Measurements from ENCODE around the gene SDF4. TPM values are rescaled to one million over a fixed set of nuclear protein-coding genes. Genes with fewer than 3 reads are reported as not detected.

SDF4 gene
- total and polyA plus RNA-seq, 2 of the 4 experiments (the other 2 are of a cell fraction), result 57.0 to 250 TPM

DNA sequence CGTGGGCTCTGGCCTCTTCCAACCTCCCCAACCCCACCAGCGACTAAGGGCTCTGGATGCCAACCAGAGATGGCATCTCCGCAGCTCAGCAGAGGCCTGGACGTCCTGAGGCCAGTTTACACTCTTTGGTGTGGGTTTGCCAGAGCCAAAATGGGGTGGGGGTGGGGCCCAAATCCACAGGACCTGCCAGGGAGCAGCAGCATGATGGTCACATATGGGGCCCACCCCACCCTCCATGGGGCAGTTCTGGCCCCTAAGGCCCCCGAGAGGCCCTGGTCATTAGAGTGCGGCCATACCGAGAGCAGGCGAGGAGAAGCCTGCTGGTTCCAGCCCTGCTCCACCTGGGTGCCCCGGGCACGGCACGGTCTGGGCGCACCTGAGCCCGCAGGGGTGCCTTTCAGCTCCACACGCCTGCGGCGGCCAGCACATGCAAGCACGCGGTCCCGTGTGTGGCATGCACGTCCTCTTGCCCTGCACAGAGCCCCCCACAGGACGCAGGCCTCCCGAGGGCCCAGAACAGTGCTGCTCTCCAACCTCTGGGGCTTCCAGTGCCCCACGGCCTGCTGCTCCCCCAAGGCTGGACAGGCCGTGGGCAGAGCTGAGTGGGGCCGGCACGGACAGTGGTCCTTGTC lies 9.9 kb upstream of the SDF4 start:
- Histone ChIP-seq H2BK15ac (ENCODE audit: low read depth, low read length) (no peak overlapping the region), H2BK5ac (ENCODE audit: low read depth, low read length, poor library complexity, severe bottlenecking) (no peak overlapping the region), H3K4me1 (ENCODE audit: control insufficient read depth, insufficient read depth, low read length) (peaks cover 20% of the 10 kb centered on the region), H3K9me3 (ENCODE audit: control insufficient read depth, insufficient read depth, low read length) (no peaks in the 10 kb centered on the region), H3K36me3 (ENCODE audit: control insufficient read depth, insufficient read depth, low read length) (peaks cover 2% of the 10 kb centered on the region; the same call in 1 of the 2 replicates), H2BK120ac (ENCODE audit: low read depth, low read length) (no peak overlapping the region), H3K4me2 (ENCODE audit: low read depth, low read length) (no peak overlapping the region), H4K91ac (ENCODE audit: insufficient read depth, low read depth, low read length) (no peak overlapping the region), H3K23ac (ENCODE audit: low read depth, low read length) (no peak overlapping the region), H3K79me1 (ENCODE audit: low read depth in 1 of 2, low read length in 2 of 2) (no peaks in the 10 kb centered on the region), H4K5ac (ENCODE audit: low read depth, low read length) (no peak overlapping the region), H2AFZ (replicated peaks; ENCODE audit: low read length, poor library complexity) (no peak overlapping the region), H3K9ac (ENCODE audit: low read depth, low read length) (no peak overlapping the region), H3K27me3 (ENCODE audit: control insufficient read depth, insufficient read depth, low read length) (no peaks in the 10 kb centered on the region), H3K9me1 (ENCODE audit: insufficient read depth, low read length) (no peaks in the 10 kb centered on the region), H4K20me1 (ENCODE audit: insufficient read depth, low read length) (no peaks in the 10 kb centered on the region), H2AK9ac (replicated peaks; ENCODE audit: low read depth, low read length, poor library complexity) (no peak overlapping the region), H3K4ac (ENCODE audit: low read depth, low read length) (no peak overlapping the region), H2AK5ac (ENCODE audit: low read depth, low read length) (no peak overlapping the region), H4K8ac (ENCODE audit: low read depth in 2 of 2, low read length in 2 of 2) (no peak overlapping the region), H3K18ac (ENCODE audit: low read depth, low read length) (no peak overlapping the region), H3K56ac (ENCODE audit: extremely low read depth, insufficient read depth, low read length) (no peak overlapping the region), H3K14ac (replicated peaks; ENCODE audit: low read depth, low read length) (no peak overlapping the region), H2BK20ac (ENCODE audit: low read depth, low read length) (no peak overlapping the region), H3K4me3 (ENCODE audit: insufficient read depth, low read depth, low read length) (no peak overlapping the region), H3K27ac (ENCODE audit: insufficient read depth, low read length) (no peak overlapping the region)
- no peak for TF ChIP-seq BHLHE40 (IDR thresholded peaks at IDR 0.05; ENCODE audit: low read depth, low read length)
- no peak for TF ChIP-seq MAZ (IDR thresholded peaks at IDR 0.05; ENCODE audit: borderline replicate concordance, low read depth, low read length)
- no peak for TF ChIP-seq FOS (IDR thresholded peaks at IDR 0.05; ENCODE audit: low read depth, low read length)
- no peak for TF ChIP-seq MXI1 (IDR thresholded peaks at IDR 0.05; ENCODE audit: borderline replicate concordance, low read depth, low read length)
- TF ChIP-seq SMC3 (IDR thresholded peaks at IDR 0.05; ENCODE audit: low read depth, low read length), result no peak
- no peak for TF ChIP-seq RFX5 (IDR thresholded peaks at IDR 0.05; ENCODE audit: low read depth, low read length)
- TF ChIP-seq RAD21 (IDR thresholded peaks at IDR 0.05; ENCODE audit: low read length), result no peak
- TF ChIP-seq, protein P1, sequence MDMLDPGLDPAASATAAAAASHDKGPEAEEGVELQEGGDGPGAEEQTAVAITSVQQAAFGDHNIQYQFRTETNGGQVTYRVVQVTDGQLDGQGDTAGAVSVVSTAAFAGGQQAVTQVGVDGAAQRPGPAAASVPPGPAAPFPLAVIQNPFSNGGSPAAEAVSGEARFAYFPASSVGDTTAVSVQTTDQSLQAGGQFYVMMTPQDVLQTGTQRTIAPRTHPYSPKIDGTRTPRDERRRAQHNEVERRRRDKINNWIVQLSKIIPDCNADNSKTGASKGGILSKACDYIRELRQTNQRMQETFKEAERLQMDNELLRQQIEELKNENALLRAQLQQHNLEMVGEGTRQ (IDR thresholded peaks at IDR 0.05; ENCODE audit: low read depth, low read length), result no peak
- TF ChIP-seq, protein P2, sequence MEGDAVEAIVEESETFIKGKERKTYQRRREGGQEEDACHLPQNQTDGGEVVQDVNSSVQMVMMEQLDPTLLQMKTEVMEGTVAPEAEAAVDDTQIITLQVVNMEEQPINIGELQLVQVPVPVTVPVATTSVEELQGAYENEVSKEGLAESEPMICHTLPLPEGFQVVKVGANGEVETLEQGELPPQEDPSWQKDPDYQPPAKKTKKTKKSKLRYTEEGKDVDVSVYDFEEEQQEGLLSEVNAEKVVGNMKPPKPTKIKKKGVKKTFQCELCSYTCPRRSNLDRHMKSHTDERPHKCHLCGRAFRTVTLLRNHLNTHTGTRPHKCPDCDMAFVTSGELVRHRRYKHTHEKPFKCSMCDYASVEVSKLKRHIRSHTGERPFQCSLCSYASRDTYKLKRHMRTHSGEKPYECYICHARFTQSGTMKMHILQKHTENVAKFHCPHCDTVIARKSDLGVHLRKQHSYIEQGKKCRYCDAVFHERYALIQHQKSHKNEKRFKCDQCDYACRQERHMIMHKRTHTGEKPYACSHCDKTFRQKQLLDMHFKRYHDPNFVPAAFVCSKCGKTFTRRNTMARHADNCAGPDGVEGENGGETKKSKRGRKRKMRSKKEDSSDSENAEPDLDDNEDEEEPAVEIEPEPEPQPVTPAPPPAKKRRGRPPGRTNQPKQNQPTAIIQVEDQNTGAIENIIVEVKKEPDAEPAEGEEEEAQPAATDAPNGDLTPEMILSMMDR (conservative IDR thresholded peaks at IDR 0.05; ENCODE audit: low read depth, low read length), result no peak
- no peak for TF ChIP-seq MAFK (IDR thresholded peaks at IDR 0.05; ENCODE audit: low read depth, low read length)
- TF ChIP-seq, protein P3, sequence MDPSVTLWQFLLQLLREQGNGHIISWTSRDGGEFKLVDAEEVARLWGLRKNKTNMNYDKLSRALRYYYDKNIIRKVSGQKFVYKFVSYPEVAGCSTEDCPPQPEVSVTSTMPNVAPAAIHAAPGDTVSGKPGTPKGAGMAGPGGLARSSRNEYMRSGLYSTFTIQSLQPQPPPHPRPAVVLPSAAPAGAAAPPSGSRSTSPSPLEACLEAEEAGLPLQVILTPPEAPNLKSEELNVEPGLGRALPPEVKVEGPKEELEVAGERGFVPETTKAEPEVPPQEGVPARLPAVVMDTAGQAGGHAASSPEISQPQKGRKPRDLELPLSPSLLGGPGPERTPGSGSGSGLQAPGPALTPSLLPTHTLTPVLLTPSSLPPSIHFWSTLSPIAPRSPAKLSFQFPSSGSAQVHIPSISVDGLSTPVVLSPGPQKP (IDR thresholded peaks at IDR 0.05; ENCODE audit: borderline replicate concordance, low read depth, low read length), result no peak
- TF ChIP-seq POLR2A (IDR thresholded peaks at IDR 0.05; ENCODE audit: low read depth, low read length), result no peak
- TF ChIP-seq RCOR1 (IDR thresholded peaks at IDR 0.05; ENCODE audit: insufficient replicate concordance, low read length), result no peak
- in situ Hi-C loops (cut with MboI; ENCODE audit: low sequenced_read_pairs) (no loop called here), dilution Hi-C loops (cut with HindIII; ENCODE audit: low sequenced_read_pairs, unreplicated experiment) (no loop called here), intact Hi-C loops (cut with micrococcal nuclease) (no loop called here)
- BruUV-seq (replicated peaks), result no TSS peak
- CTCF ChIA-PET, result no interaction called here
- POLR2A ChIA-PET (ENCODE audit: unreplicated experiment), result no interaction called here
- ATAC-seq (ENCODE audit: low read depth) (no peak), DNase-seq (no peak)
- 96% methylated on average over 16 of the region's 26 CpGs; no CpG with 5 or more reads in 1 of the 2 experiments for WGBS, 2 experiments (ENCODE audit: extremely low coverage in 2 of 2, insufficient read length in 1 of 2)

Measured in IMR-90 (cell line).